ENCODE results near the gene NLRP3.
"Not testable (repeated sequence)": the region's sequence is repeated elsewhere in the genome, so short reads cannot be mapped to it uniquely, and the experiment has no call there.

The NLRP3 gene

DNA sequence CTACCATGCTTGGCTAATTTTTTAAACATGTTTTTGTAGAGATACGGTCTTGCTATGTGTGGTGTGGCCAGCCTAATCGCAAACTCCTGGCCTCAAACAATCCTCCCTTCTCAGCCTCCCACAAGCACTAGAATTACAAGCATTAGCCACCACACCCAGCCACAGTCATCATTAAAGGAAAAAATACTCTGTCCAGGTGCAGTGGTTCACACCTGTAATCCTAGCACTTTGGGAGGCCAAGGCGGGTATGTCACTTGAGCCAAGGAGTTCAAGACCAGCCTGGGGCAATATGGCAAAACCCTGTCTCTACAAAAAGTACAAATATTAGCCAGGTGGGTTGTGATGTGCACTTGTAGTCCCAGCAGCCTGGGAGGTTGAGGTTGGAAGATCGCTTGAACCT is 25.0 kb upstream of the NLRP3 start:
- DNase-seq: no peak

DNA sequence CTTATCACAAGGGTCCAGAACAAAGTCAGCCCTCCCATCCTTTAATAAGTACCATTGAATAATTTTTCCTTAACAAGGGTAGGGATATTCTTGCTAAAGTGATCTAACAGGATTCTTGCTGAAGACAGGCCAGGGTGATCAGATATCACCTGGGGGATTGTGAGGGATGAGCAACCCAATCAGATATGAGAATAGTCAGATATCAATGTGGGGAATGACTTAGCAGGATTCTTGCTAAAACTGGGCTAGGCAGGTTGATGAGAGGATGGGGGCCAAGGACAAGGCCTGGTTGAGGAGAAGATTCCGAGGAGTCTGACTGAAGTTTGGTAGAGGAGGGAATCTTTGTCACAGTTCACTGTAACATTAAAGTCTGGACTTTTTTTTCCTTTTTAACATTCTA is 23.9 kb upstream of the NLRP3 start:
- DNase-seq: no peak

DNA sequence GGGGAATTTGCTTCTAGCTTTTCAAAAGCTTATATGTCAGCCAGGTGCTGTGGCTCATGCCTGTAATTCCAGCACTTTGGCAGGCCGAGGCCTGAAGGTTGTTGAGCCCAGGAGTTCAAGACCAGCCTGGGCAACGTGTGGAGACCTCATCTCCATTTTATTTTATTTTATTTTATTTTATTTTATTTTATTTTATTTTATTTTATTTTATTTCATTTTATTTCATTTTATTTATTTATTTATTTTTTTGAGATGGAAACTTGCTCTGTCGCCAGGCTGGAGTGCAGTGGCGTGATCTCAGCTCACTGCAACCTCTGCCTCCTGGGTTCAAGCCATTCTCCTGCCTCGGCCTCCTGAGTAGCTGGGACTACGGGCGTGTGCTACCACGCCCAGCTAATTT is 20.9 kb upstream of the NLRP3 start:
- DNase-seq: not testable (repeated sequence)

DNA sequence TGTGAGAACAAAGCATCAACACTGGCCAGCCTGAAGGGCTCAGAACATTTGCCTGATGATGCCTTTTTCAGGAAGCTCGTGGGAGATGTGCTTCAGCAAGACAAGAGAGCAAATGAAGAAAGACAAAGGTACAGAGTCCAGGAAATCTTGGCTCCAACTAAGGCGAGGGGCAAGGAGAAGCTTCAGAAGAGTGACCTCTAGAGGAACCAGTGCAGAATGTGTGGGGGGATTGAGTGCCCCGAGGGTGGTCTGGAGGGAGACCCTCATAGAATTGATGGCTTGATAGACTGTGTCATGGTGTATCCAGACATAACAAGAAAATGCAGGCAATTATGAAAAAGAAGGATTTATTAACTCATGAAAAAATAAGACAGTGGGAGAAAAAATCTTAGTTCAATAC is 15.3 kb upstream of the NLRP3 start:
- no peak for DNase-seq

DNA sequence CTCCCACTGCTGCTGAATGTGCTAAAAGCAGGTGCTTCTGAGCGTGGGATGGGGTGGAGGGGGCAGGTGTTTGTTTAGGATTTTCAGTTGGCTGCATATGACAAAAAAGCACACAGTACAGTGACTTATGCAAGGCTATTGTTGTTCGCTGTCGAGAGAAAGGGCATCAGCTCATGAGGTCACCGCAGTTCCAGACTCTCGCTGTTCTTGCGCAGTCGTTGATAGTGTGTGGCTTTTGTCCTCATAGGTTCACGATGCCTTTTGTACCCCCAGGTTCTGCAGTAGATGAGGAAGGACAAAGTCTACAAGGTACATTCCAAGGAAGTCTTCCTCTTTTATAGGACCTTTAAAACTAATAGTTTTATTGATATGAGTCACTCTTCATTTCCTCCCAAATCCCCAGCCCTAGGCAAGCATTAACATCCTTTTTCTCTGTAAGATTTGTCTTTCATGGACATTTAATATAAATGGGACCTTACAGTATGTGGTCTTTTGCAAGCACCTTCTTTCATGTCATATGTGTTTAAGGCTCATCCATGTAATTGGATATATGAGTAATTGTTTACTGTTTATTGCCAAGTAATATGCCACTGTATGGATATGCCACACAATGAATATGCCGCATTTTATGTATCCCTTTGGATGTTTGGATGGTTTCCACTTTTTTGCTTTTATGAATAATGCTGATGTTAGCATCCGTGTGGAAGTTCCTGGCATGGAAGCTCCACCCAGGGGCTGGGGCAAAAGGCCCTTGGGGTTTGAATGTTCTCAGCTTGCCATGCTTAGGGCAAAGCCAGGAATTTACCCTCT is 14.5 kb upstream of the NLRP3 start:
- DNase-seq: no peak

DNA sequence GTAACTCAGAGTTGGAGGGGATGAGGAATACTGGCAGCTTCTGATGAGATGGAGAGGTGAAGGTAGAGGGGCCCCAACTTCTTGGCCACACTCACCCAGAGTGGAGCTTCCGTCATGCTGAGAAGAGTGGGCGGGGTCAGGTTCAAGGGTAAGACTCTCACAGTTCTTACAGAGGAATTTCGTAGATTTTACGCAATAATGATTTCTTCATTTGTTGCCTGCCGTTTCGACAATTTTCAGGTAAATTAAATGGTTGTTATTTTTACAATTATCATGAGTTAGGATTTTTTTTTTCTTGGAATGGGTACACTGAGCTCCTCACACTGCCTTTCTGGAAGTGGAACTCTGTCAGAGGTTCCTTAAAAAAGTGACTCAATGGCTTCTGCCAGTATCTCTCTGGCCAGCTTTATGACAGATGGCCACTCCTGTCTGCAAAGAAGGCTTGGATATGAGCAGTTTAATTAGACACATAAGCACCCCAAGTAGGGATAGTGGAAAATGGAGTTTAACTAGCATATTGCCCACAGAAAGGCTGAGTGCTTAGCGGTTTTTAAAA is 13.8 kb upstream of the NLRP3 start:
- DNase-seq: no peak

DNA sequence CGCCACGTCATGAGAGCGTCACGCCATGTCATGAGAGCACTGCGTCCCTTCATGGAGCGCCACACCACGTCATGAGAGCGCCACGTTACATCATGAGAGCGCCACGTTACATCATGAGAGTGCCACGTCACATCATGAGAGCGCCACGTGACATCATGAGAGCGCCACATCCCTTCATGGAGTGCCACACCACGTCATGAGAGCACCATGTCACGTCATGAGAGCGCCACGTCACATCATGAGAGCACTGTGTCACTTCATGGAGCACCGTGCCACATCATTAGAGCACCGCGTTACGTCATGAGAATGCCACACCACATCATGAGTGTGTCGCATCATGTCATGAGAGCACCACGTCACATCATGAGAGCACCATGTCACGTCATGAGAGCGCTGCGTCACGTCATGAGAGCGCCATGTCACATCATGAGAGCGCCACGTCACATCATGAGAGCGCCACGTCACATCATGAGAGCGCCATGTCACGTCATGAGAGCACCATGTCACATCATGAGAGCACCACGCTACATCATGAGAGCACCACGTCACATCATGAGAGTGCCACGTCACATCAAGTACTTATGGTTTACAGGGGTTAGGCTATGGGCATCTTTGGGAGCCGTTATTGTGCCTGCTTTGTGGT is 9.8 kb upstream of the NLRP3 start:
- no peak for DNase-seq

- no peak for DNase-seq
Measured at GRCh38 chr1:247407180-247407616, 8.8 kb upstream of the NLRP3 start.

GRCh38 chr1:247408100-247408499 is 7.9 kb upstream of the NLRP3 start:
- no peak for DNase-seq

DNA sequence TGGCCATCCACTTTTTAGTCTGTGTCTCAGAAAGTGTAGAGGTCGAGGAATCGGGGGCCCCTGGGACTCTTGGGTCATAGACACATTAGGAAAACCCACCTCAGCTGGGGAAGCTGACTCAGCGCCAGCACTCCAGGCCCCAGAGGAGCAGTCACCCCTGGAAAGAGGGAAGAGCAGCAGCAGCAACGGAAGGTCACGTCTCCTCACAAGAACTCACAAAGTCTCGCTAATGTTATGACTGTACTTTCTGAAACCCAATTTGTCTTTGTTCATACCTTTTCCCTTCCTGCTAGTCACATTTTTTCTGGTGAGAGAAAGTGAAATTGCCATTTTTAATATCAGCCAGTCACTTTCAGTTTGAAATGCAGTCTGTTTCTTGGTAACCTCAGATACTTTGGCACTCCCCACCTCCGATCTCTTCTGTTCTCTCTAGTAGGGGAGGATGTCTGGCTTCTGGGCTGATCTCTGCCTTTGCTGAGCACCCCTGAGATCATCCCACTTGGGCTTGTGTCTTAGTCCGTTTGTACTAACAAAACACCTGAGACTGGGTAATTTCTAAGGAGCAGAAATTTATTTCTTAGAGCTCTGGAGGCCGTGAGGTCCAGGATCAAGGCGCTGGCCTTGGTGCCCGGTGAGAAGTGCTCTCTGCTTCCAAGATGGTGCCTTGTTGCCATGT is 6.0 kb upstream of the NLRP3 start:
- no peak for DNase-seq

DNA sequence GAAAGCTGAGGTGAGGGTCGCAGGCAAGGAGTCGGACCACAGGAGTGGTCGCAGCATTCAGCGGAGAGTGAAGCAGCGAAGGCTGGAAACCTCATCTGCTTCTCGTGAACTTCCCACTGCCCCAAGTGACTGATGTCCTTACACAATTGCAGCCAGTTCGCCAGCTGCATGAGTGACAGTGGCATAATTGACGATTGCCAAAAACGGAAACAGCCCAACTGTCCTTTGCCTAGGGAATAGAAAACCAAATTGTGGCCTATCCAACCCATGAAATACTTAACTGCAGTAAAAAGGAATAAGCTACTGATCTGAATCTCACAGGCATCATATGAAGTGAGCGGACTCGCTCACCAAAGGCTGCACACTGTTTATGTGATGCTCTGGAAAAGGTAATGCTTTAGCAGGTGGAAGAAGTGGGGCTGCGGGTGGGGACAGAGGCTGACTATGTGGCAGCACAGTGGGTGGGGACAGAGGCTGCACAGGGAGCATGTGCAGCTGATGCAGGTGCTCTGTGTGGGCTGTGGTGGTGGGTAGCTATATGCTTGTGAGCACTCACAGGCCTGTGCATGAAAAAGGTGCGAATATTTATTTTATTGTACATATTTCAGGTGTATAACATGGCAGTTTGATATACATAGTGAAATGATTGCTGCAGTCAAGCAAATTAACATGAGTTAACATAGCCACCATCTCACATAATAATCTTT is 4.2 kb upstream of the NLRP3 start:
- no peak for DNase-seq

DNA sequence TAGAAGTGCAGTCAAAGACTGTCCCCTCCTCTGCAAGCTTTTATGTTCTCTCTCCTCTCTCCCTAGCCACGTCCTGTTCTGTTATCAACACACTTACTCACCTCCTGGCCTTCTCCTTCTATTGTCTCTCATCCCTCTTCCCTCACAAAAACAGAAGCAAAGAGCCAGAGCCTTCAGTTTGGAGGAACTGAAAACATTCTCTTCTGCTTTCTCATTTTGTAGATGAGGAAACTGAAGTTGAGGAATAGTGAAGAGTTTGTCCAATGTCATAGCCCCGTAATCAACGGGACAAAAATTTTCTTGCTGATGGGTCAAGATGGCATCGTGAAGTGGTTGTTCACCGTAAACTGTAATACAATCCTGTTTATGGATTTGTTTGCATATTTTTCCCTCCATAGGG is 1.9 kb downstream of the NLRP3 start:
- DNase-seq: no peak

DNA sequence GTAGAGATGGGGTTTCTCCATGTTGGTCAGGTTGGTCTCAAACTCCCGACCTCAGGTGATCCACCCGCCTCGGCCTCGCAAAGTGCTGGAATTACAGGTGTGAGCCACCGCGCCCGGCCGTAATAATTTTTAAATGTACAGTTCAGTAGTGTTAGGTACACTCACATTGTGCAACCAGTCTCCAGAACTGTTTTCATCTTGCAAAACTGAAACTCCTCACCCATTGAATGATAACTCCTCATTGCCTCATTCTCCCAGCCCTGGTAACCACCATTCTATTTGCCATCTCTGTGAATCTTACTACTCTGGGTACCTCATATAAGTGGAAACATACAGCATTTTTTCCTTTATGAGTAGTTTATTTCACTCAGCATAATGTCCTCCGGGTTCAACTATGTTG is 3.4 kb downstream of the NLRP3 start:
- DNase-seq: no peak

DNA sequence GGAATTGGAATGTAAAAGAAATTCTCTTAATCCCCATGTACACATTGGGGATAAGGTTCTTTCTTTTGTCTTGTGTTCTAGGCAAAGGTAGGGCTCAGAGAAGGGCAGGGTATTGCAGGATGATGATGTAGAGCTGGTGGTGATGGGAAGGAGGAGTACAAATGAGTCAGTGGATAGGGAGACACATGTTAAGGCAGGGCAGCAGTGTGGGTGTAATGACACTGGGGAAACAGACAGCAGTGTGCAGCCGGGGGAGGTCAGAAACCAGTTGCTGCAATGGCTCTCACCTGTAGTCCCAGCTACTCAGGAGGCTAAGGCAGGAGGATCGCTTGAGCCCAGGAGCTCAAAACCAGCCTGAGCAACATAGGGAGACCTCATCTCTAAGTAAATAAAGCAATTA is 5.1 kb downstream of the NLRP3 start:
- no peak for DNase-seq

DNA sequence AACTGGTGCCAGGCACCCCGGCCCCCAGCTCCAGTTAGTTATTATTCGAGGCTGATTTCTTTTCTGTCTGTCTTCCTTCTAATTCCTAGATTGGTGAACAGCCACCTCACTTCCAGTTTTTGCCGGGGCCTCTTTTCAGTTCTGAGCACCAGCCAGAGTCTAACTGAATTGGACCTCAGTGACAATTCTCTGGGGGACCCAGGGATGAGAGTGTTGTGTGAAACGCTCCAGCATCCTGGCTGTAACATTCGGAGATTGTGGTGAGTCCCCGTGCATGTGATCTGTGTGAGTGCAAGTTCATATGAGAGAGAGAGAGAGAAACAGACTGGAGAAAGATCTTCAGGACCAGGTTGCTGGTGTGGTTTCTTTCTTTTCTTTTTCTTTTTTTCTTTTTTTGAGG is 13.5 kb downstream of the NLRP3 start:
- DNase-seq: no peak

GRCh38 chr1:247430434-247430833 is 14.5 kb downstream of the NLRP3 start:
- DNase-seq: no peak

GRCh38 chr1:247431643-247432042 is 15.7 kb downstream of the NLRP3 start:
- DNase-seq: no peak

DNA sequence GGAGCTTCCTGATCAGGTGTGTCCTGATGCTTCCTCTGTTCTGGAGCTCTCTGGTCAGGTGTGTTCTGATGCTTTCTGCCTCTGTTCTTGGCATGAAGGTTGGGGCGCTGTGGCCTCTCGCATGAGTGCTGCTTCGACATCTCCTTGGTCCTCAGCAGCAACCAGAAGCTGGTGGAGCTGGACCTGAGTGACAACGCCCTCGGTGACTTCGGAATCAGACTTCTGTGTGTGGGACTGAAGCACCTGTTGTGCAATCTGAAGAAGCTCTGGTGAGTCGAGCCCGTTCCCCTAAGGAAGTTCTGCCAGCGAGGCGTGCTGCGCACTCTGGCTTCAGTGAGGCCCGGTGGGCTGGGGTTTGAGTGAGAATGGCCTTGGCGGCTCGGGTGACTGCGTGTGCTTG is 18.0 kb downstream of the NLRP3 start:
- no peak for DNase-seq

- DNase-seq: no peak
Measured at GRCh38 chr1:247435030-247435758, 19.2 kb downstream of the NLRP3 start.

- DNase-seq: no peak
Measured at GRCh38 chr1:247435759-247436147, 19.8 kb downstream of the NLRP3 start.

- DNase-seq: no peak
Measured at GRCh38 chr1:247437551-247438505, 21.9 kb downstream of the NLRP3 start.
